HG03457 (cell line): ENCODE results near the gene TCP11L2.

Experiments used
- ATAC-seq: cut with Tn5 transposase; IDR thresholded peaks from one replicate; pipeline ENCODE4 v1.9.1; 2021; ENCODE audit warnings: moderate number of reproducible peaks; ENCODE audit not compliant: unreplicated experiment

Gene TCP11L2

DNA sequence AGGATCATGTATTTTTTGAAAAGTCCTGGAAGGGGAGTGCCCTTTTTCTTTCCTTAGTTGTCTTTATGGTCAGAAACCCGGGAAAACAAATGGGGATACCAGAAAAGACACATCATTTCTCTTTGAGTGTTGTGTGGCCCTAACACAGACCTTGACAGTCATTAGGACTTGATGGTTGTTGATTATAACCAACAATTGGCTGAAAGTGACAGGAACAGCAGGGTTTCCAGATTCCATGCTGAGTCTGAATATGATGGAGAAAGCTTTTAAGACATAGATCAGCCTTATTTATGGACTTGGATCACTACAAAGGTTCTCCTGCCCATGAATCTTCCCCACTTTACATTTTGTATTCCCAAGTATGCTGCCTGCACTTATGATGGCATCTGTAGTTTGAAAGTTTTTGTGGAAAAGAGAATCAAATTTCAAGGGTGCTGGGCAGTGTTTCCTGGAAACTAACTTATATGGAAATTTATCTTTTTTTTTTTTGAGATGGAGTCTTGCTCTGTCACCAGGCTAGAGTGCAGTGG lies 85.4 kb downstream of the TCP11L2 start:
- no peak for ATAC-seq

DNA sequence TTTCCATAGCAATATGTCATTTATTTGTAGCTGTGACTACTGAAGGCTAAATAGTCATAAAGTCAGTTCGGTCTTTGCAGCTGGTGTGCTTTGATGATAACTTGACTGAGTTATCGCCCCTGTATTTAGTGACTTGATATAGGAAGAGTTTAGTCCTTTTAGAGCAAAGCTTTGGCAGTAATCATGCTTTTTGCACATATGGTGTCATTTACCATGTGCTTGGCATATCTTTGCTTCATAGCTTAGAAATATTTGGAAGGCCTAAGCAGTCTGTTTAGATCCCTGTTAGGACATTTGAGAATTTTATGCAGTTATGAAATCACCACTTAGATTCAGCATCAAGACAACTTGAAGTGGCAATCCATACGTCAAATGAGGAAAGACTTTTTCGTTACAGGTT lies 86.6 kb downstream of the TCP11L2 start:
- ATAC-seq = no peak

DNA sequence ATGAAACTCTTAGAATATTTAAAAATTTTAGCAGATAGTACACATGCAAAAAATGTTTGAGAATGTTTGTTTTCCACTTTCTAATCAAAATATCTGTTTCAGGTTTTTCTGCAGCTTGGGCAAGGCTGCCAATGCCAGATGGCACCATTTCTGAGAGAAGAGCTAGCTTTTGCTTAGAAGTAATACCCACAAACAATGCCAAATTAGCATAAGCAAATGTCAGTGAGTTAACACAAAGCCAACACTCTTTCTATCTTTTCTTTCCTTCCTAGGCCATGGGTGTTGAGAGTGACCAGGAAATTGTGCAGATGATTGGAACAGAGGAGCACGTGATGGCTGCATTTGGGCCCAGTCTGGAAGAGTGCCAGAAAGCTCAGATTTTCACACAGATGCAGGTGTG lies 90.2 kb downstream of the TCP11L2 start:
- ATAC-seq = no peak
